WTC11 (cell line): ENCODE measurements around the gene PSMD1. TPM values are rescaled to one million over a fixed set of nuclear protein-coding genes. Genes with fewer than 3 reads are reported as not detected.

Experiments used
- ATAC-seq: fragments of 200-7000 bp; cut with Tn5 transposase; 2 replicates; pipeline ENCODE4 v1.10.0; 2021; ENCODE audit warnings: mild to moderate bottlenecking, moderate library complexity
- CTCF ChIA-PET: fragments of 300-600 bp; sonication (Branson Sonifier 250); formaldehyde crosslinking; loops from one replicate; lab custom pipeline; 2021; ENCODE audit warnings: antibody characterized with exemption; lab: Charles Lee
- POLR2A ChIA-PET: fragments of 350-600 bp; sonication (Branson Sonifier 250); formaldehyde crosslinking; loops from one replicate; lab custom pipeline; 2021; ENCODE audit warnings: antibody characterized with exemption; lab: Charles Lee
- DNase-seq: peaks from one replicate; pipeline ENCODE4 v3.0.0; 2021; ENCODE audit warnings: low spot score
- H3K27ac Mint-ChIP-seq: 2 replicates; pipeline ENCODE4 v1.8.0; 2021; ENCODE audit warnings: mixed read lengths
- H3K27me3 Mint-ChIP-seq: 2 replicates; pipeline ENCODE4 v1.8.0; 2021; ENCODE audit warnings: low read depth, mild to moderate bottlenecking, moderate library complexity, mixed read lengths
- H3K36me3 Mint-ChIP-seq: 2 replicates; pipeline ENCODE4 v1.8.0; 2021; ENCODE audit warnings: mixed read lengths
- H3K4me1 Mint-ChIP-seq: 2 replicates; pipeline ENCODE4 v1.8.0; 2022; ENCODE audit warnings: mixed read lengths
- H3K4me3 Mint-ChIP-seq: 2 replicates; pipeline ENCODE4 v1.8.0; 2021; ENCODE audit warnings: mild to moderate bottlenecking, moderate library complexity, mixed read lengths
- H3K9me3 Mint-ChIP-seq: 2 replicates; pipeline ENCODE4 v1.8.0; 2021; ENCODE audit warnings: mixed read lengths
- AR ChIP-seq: fragments of 250-450 bp; sonication (Bioruptor Pico); IDR thresholded peaks from 2 replicates; pipeline ENCODE4 v1.9.0; 2021; ENCODE audit warnings: mild to moderate bottlenecking
- ARID4B ChIP-seq: sonication (generic); formaldehyde crosslinking; IDR thresholded peaks from 2 replicates; pipeline ENCODE4 v1.8.0; 2023; ENCODE audit warnings: missing genetic modification reagents, mild to moderate bottlenecking, borderline replicate concordance
- CBFB ChIP-seq: sonication (generic); formaldehyde crosslinking; IDR thresholded peaks from 2 replicates; pipeline ENCODE4 v1.8.1; 2022; ENCODE audit warnings: mild to moderate bottlenecking, low read depth, missing genetic modification reagents
- CREB1 ChIP-seq: sonication (generic); formaldehyde crosslinking; IDR thresholded peaks from 2 replicates; pipeline ENCODE4 v1.8.0; 2023; ENCODE audit warnings: mild to moderate bottlenecking, missing genetic modification reagents
- ETV6 ChIP-seq: sonication (generic); formaldehyde crosslinking; IDR thresholded peaks from 2 replicates; pipeline ENCODE4 v1.8.1; 2022; ENCODE audit warnings: mild to moderate bottlenecking, missing genetic modification reagents
- FOXJ3 ChIP-seq: sonication (generic); formaldehyde crosslinking; IDR thresholded peaks from 2 replicates; pipeline ENCODE4 v1.9.0; 2021; ENCODE audit warnings: missing genetic modification reagents, mild to moderate bottlenecking, borderline replicate concordance
- FOXP1 ChIP-seq: sonication (generic); formaldehyde crosslinking; IDR thresholded peaks from 2 replicates; pipeline ENCODE4 v1.8.0; 2022; ENCODE audit warnings: missing genetic modification reagents, mild to moderate bottlenecking, moderate library complexity, borderline replicate concordance
- JAZF1 ChIP-seq: fragments of 250-450 bp; sonication (Bioruptor Pico); IDR thresholded peaks from 2 replicates; pipeline ENCODE4 v1.9.0; 2021; ENCODE audit warnings: moderate library complexity, mild to moderate bottlenecking, inconsistent platforms
- RELA ChIP-seq: sonication (generic); formaldehyde crosslinking; IDR thresholded peaks from 2 replicates; pipeline ENCODE4 v1.8.1; 2022; ENCODE audit warnings: missing genetic modification reagents, mild to moderate bottlenecking, borderline replicate concordance
- RORB ChIP-seq: fragments of 250-450 bp; sonication (Bioruptor Pico); IDR thresholded peaks from 2 replicates; pipeline ENCODE4 v1.9.0; 2021; ENCODE audit warnings: mild to moderate bottlenecking
- SP1 ChIP-seq: sonication (generic); formaldehyde crosslinking; conservative IDR thresholded peaks from 2 replicates; pipeline ENCODE4 v1.8.1; 2022; ENCODE audit warnings: missing genetic modification reagents
- ZMAT4 ChIP-seq: fragments of 250-450 bp; sonication (Bioruptor Pico); IDR thresholded peaks from 2 replicates; pipeline ENCODE4 v1.9.0; 2021; ENCODE audit warnings: mild to moderate bottlenecking
- ZNF423 ChIP-seq: fragments of 250-450 bp; sonication (Bioruptor Pico); IDR thresholded peaks from 2 replicates; pipeline ENCODE4 v2.1.2; 2022; ENCODE audit warnings: mild to moderate bottlenecking, moderate library complexity
- ZNF671 ChIP-seq: fragments of 250-450 bp; sonication (Bioruptor Pico); IDR thresholded peaks from 2 replicates; pipeline ENCODE4 v1.8.0; 2021; ENCODE audit warnings: mild to moderate bottlenecking
- total RNA-seq: library from RNA; stranded (reverse); gene quantifications from 3 replicates; pipeline ENCODE4 v1.2.3, GENCODE V29; 2021
- TF ChIP-seq, protein P1 (sequence below): sonication (generic); formaldehyde crosslinking; IDR thresholded peaks from 2 replicates; pipeline ENCODE4 v1.8.1; 2022; ENCODE audit warnings: missing genetic modification reagents, borderline replicate concordance
- TF ChIP-seq, protein P2 (sequence below): sonication (generic); formaldehyde crosslinking; IDR thresholded peaks from 2 replicates; pipeline ENCODE4 v1.8.0; 2022; ENCODE audit warnings: mild to moderate bottlenecking, missing genetic modification reagents
- TF ChIP-seq, protein P3 (sequence below): sonication (generic); formaldehyde crosslinking; IDR thresholded peaks from 2 replicates; pipeline ENCODE4 v1.8.0; 2023; ENCODE audit warnings: missing genetic modification reagents

The PSMD1 gene
- total RNA-seq, 1 experiment from 2014 or later: 163 TPM

DNA sequence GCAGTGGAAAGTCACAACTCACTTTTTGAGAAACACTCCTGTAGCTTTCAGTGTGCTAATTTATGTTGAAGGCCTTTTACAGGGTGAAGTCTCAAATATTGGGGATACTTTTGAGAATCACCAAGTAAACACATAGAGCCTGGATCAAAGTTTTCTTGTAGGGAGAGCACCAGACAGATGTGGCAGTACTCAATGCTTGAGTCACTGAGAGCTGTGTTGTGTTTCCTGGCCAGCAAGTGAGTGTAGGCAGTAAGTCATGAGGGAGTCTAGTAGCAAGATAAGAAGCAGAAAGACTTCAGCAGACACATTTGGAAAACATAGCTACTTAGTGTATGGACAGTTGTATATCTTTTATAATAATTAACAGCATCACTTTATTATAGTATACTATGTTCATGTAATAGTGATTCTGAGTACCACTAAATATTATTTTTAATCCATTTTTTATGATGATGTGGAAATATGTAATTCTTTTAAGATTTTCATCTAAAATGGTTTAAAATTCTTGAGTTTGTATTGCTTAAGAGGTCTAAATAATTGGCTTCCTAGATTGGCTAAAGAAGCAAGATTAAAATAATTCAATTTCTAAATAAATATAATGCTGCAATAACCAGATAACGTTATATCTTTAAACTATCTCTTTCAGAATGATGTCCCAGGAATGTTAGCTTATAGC lies 12.8 kb downstream of the PSMD1 start:
- CTCF ChIA-PET: interaction anchor here (0.6 kb wide), 1 partner anchor 142 kb away, joined by 3 read pairs; no protein-coding TSS in a partner anchor
- H3K27me3 Mint-ChIP-seq: no peaks in the 10 kb centered on the region
- no peaks in the 10 kb centered on the region for H3K4me1 Mint-ChIP-seq
- POLR2A ChIA-PET: no interaction called here
- no peak overlapping the region for H3K27ac Mint-ChIP-seq
- peaks cover 64% of the 10 kb centered on the region for H3K36me3 Mint-ChIP-seq
- H3K4me3 Mint-ChIP-seq: no peak overlapping the region
- TF ChIP-seq CREB1 (CRISPR knock-in tag) (no peak), ARID4B (no peak), ETV6 (CRISPR knock-in tag) (no peak), ZNF671 (no peak), ZMAT4 (no peak), FOXP1 (CRISPR knock-in tag) (no peak), CBFB (CRISPR knock-in tag) (no peak), RORB (CRISPR knock-in tag) (no peak), ZNF423 (CRISPR knock-in tag) (no peak), JAZF1 (no peak), SP1 (CRISPR knock-in tag) (no peak), FOXJ3 (CRISPR knock-in tag) (no peak), AR (CRISPR knock-in tag) (no peak), RELA (no peak)
- TF ChIP-seq, protein P1, sequence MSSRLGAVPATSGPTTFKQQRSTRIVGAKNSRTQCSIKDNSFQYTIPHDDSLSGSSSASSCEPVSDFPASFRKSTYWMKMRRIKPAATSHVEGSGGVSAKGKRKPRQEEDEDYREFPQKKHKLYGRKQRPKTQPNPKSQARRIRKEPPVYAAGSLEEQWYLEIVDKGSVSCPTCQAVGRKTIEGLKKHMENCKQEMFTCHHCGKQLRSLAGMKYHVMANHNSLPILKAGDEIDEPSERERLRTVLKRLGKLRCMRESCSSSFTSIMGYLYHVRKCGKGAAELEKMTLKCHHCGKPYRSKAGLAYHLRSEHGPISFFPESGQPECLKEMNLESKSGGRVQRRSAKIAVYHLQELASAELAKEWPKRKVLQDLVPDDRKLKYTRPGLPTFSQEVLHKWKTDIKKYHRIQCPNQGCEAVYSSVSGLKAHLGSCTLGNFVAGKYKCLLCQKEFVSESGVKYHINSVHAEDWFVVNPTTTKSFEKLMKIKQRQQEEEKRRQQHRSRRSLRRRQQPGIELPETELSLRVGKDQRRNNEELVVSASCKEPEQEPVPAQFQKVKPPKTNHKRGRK (CRISPR knock-in tag): no peak
- TF ChIP-seq, protein P2, sequence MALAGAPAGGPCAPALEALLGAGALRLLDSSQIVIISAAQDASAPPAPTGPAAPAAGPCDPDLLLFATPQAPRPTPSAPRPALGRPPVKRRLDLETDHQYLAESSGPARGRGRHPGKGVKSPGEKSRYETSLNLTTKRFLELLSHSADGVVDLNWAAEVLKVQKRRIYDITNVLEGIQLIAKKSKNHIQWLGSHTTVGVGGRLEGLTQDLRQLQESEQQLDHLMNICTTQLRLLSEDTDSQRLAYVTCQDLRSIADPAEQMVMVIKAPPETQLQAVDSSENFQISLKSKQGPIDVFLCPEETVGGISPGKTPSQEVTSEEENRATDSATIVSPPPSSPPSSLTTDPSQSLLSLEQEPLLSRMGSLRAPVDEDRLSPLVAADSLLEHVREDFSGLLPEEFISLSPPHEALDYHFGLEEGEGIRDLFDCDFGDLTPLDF (CRISPR knock-in tag): no peak
- TF ChIP-seq, protein P3, sequence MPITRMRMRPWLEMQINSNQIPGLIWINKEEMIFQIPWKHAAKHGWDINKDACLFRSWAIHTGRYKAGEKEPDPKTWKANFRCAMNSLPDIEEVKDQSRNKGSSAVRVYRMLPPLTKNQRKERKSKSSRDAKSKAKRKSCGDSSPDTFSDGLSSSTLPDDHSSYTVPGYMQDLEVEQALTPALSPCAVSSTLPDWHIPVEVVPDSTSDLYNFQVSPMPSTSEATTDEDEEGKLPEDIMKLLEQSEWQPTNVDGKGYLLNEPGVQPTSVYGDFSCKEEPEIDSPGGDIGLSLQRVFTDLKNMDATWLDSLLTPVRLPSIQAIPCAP: no peak
- DNase-seq (no peak), ATAC-seq (no peak)
- no peaks in the 10 kb centered on the region for H3K9me3 Mint-ChIP-seq
